ENCODE data around the gene UBALD2. TPM values are rescaled to one million over a fixed set of nuclear protein-coding genes. Genes with fewer than 3 reads are reported as not detected.
A peak's percentile ranks its signal among the peaks of the same experiment; 100 is the strongest.

Gene UBALD2
- total and polyA plus RNA-seq, 3 donors from 2014 or later: 13.6 to 48.7 (median 16.7) TPM

- Histone ChIP-seq H3K27me3 (no peaks in the 10 kb centered on the region), H3K27ac (no peak overlapping the region), H3K4me1 (peaks cover 17% of the 10 kb centered on the region), H3K9me3 (no peaks in the 10 kb centered on the region), H3K4me3 (no peak overlapping the region), H3K36me3 (ENCODE audit: low read depth, missing control alignments) (no peaks in the 10 kb centered on the region)
- no peak for DNase-seq
- intact Hi-C loops (cut with DNase I; ENCODE audit: low total_unique reads): no loop called here
- TF ChIP-seq POLR2A (IDR thresholded peaks at IDR 0.05): no peak
- no peak for TF ChIP-seq CTCF (IDR thresholded peaks at IDR 0.05)
- WGBS, 2 donors: 94 to 96% methylated on average over 5 of the region's 5 CpGs
Observed at GRCh38 chr17:76263896-76264295, 1.3 kb upstream of the UBALD2 start.

GRCh38 chr17:76264425-76264754 is 758 bp upstream of the UBALD2 start:
- 38 to 47% methylated on average over 9 of the region's 9 CpGs for WGBS, 2 donors
- Histone ChIP-seq H3K4me1 (peaks cover 18% of the 10 kb centered on the region), H3K27ac (peak overlapping the region in 1 of 2 donors; percentile 14), H3K4me3 (peak overlapping the region in 1 of 2 donors; percentile 77), H3K36me3 (ENCODE audit: low read depth, missing control alignments) (no peaks in the 10 kb centered on the region), H3K9me3 (no peaks in the 10 kb centered on the region), H3K27me3 (no peaks in the 10 kb centered on the region)
- DNase-seq: no peak
- no peak for TF ChIP-seq POLR2A (IDR thresholded peaks at IDR 0.05)
- no peak for TF ChIP-seq CTCF (IDR thresholded peaks at IDR 0.05)
- intact Hi-C loops (cut with DNase I; ENCODE audit: low total_unique reads): no loop called here

- intact Hi-C loops (cut with DNase I; ENCODE audit: low total_unique reads): no loop called here
- Histone ChIP-seq H3K27me3 (no peaks in the 10 kb centered on the region), H3K36me3 (ENCODE audit: low read depth, missing control alignments) (no peaks in the 10 kb centered on the region), H3K4me1 (peaks cover 17% of the 10 kb centered on the region), H3K4me3 (peak overlapping the region; percentile 77 to 91), H3K9me3 (no peaks in the 10 kb centered on the region), H3K27ac (peak overlapping the region; percentile 76 to 89)
- no peak for TF ChIP-seq POLR2A (IDR thresholded peaks at IDR 0.05)
- no peak for TF ChIP-seq CTCF (IDR thresholded peaks at IDR 0.05)
- 0 to 1% methylated on average over 13 to 74 of the region's 76 CpGs for WGBS, 2 donors
- peak; percentile 69 for DNase-seq
Observed at GRCh38 chr17:76265624-76266243, 586 bp downstream of the UBALD2 start.

GRCh38 chr17:76266244-76266938 is 1.2 kb downstream of the UBALD2 start:
- H3K4me1 ChIP-seq: peaks cover 22% of the 10 kb centered on the region
- DNase-seq: no peak
- no peaks in the 10 kb centered on the region for H3K27me3 ChIP-seq
- TF ChIP-seq POLR2A (IDR thresholded peaks at IDR 0.05) (no peak), CTCF (IDR thresholded peaks at IDR 0.05) (no peak)
- H3K4me3 ChIP-seq: peak overlapping the region; percentile 77 to 91
- intact Hi-C loops (cut with DNase I; ENCODE audit: low total_unique reads): no loop called here
- no peaks in the 10 kb centered on the region for H3K9me3 ChIP-seq
- 3 to 5% methylated on average over 5 to 12 of the region's 12 CpGs for WGBS, 2 donors
- H3K27ac ChIP-seq: peak overlapping the region; percentile 76 to 89
- no peaks in the 10 kb centered on the region for H3K36me3 ChIP-seq (ENCODE audit: low read depth, missing control alignments)
